NCI-H2171 treated with DMSO at 0.1 percent for 48 hours (cell line): ENCODE data around the gene GPC5.
"Not testable (repeated sequence)": the region's sequence is repeated elsewhere in the genome, so short reads cannot be mapped to it uniquely, and the experiment has no call there.

Experiments
- DNase-seq: peaks from one replicate; lab custom pipeline; 2025; lab: John Stamatoyannopoulos, UW

GPC5 gene

GRCh38 chr13:91398413-91399188, at the start of gene GPC5:
Gene GPC5 (plus strand): TSS chr13:91398621.
- peak; percentile 62 for DNase-seq

GRCh38 chr13:91348906-91349435, 49.5 kb upstream of the GPC5 start:
- peak; percentile 77 for DNase-seq

GRCh38 chr13:91349992-91350911, 48.2 kb upstream of the GPC5 start:
- DNase-seq: no peak

- DNase-seq: no peak
These were observed 47.3 kb upstream of the GPC5 start for GRCh38 chr13:91351123-91351522.

GRCh38 chr13:91351980-91352379, 46.4 kb upstream of the GPC5 start:
- no peak for DNase-seq

GRCh38 chr13:91352891-91353290, 45.5 kb upstream of the GPC5 start:
- DNase-seq: not testable (repeated sequence)

- no peak for DNase-seq
These were observed 44.9 kb upstream of the GPC5 start for GRCh38 chr13:91353494-91353893.

- DNase-seq: no peak
These were observed 43.2 kb upstream of the GPC5 start for GRCh38 chr13:91355099-91355825.

GRCh38 chr13:91355826-91356710, 42.4 kb upstream of the GPC5 start:
- DNase-seq: no peak

GRCh38 chr13:91356919-91357612, 41.4 kb upstream of the GPC5 start:
- DNase-seq: peak; percentile 27

GRCh38 chr13:91357613-91358386, 40.6 kb upstream of the GPC5 start:
- DNase-seq: peak; percentile 33

- peak; percentile 34 for DNase-seq
These were observed 40.0 kb upstream of the GPC5 start for GRCh38 chr13:91358387-91358782.

- peak; percentile 47 for DNase-seq
These were observed 39.3 kb upstream of the GPC5 start for GRCh38 chr13:91359111-91359510.

GRCh38 chr13:91359631-91360030, 38.8 kb upstream of the GPC5 start:
- DNase-seq: peak; percentile 18

GRCh38 chr13:91360246-91360751, 38.1 kb upstream of the GPC5 start:
- peak; percentile 27 for DNase-seq

GRCh38 chr13:91361755-91362271, 36.6 kb upstream of the GPC5 start:
- no peak for DNase-seq

- no peak for DNase-seq
These were observed 35.5 kb upstream of the GPC5 start for GRCh38 chr13:91362908-91363307.

GRCh38 chr13:91368101-91368500, 30.3 kb upstream of the GPC5 start:
- DNase-seq: no peak
